ENCODE measurements around the gene MCTP1. TPM values are rescaled to one million over a fixed set of nuclear protein-coding genes. Genes with fewer than 3 reads are reported as not detected.

MCTP1 gene
- total RNA-seq, 4 donors from 2014 or later, result 3.5 to 19.8 (median 5.8) TPM

DNA sequence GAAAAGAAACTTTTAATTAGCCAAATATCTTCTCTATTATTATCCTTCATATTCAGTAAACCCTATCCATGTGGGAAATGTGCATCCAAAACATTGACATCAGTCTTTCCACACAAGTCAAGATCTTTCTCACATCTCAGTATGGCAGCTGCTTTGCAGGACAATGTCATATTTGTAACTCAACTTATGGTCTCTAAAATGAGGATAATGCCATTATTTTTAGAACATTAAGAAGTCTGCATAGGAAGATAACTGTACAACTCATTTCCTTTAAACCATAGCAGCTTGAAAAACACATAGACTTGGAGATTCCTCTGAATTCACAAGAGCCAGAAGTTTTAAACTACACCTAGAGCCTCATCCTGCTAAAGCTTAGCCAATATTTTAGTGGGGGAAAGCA lies 43.7 kb downstream of the MCTP1 start:
- Histone ChIP-seq H3K4me1 (no peaks in the 10 kb centered on the region), H3K27me3 (no peaks in the 10 kb centered on the region), H3K36me3 (no peaks in the 10 kb centered on the region), H3K9me3 (no peaks in the 10 kb centered on the region), H3K27ac (no peak overlapping the region), H3K4me3 (no peak overlapping the region)
- no peak for TF ChIP-seq POLR2A (IDR thresholded peaks at IDR 0.05)
- TF ChIP-seq, protein P1, sequence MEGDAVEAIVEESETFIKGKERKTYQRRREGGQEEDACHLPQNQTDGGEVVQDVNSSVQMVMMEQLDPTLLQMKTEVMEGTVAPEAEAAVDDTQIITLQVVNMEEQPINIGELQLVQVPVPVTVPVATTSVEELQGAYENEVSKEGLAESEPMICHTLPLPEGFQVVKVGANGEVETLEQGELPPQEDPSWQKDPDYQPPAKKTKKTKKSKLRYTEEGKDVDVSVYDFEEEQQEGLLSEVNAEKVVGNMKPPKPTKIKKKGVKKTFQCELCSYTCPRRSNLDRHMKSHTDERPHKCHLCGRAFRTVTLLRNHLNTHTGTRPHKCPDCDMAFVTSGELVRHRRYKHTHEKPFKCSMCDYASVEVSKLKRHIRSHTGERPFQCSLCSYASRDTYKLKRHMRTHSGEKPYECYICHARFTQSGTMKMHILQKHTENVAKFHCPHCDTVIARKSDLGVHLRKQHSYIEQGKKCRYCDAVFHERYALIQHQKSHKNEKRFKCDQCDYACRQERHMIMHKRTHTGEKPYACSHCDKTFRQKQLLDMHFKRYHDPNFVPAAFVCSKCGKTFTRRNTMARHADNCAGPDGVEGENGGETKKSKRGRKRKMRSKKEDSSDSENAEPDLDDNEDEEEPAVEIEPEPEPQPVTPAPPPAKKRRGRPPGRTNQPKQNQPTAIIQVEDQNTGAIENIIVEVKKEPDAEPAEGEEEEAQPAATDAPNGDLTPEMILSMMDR (IDR thresholded peaks at IDR 0.05), result no peak
- intact Hi-C loops (cut with DNase I), result no loop called here
- no peak for DNase-seq

DNA sequence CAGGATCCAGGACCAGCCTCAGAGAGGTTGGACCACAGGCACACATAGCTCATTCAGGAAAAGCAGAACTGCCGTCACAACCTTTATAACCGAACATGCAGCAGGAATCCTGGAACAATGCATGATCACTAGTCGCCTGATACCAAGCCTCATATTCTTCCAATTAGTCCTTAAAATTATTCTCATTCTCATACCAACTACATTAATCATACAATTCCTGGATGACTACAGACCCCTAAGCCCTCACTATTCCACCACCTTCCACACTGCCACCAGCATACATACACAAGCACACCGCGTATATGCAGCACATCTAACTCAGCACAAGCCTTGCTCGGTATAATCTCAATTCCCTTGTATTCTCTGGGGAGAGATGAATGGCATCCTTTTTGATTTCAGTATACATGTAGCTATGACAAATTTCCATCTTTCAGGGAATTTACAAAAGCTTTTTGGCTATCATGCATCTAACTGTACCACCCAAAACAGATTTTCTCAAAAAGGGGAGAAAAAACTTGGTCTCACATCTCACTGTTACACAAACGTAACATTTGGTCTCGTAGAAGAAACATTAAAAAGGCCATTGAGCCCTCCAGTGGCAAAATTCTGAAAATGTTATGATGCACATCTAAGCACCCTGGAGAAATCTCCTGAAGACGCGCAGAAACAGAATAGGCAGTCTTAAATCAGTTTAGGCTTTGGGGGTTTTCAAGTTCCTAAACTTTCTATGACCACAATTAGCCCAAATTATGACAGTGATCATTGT lies 46.2 kb downstream of the MCTP1 start:
- intact Hi-C loops (cut with DNase I), result no loop called here
- DNase-seq, result no peak
- Histone ChIP-seq H3K27me3 (no peaks in the 10 kb centered on the region), H3K4me3 (no peak overlapping the region), H3K9me3 (no peaks in the 10 kb centered on the region), H3K36me3 (no peaks in the 10 kb centered on the region), H3K27ac (no peak overlapping the region), H3K4me1 (no peaks in the 10 kb centered on the region)
- TF ChIP-seq, protein P1 (IDR thresholded peaks at IDR 0.05), result peak in 2 of 6 experiments; percentile 7 to 16
- TF ChIP-seq POLR2A (IDR thresholded peaks at IDR 0.05), result no peak
- WGBS, 2 donors, result 61 to 69% methylated on average over 10 of the region's 10 CpGs

- H3K4me1 ChIP-seq, result no peaks in the 10 kb centered on the region
- no peaks in the 10 kb centered on the region for H3K36me3 ChIP-seq
- no peak for DNase-seq
- WGBS, 2 donors, result 68 to 71% methylated on average over 5 of the region's 5 CpGs
- no peak overlapping the region for H3K4me3 ChIP-seq
- no peaks in the 10 kb centered on the region for H3K27me3 ChIP-seq
- intact Hi-C loops (cut with DNase I), result no loop called here
- no peak for TF ChIP-seq POLR2A (IDR thresholded peaks at IDR 0.05)
- TF ChIP-seq, protein P1 (IDR thresholded peaks at IDR 0.05), result no peak
- H3K9me3 ChIP-seq, result no peaks in the 10 kb centered on the region
- no peak overlapping the region for H3K27ac ChIP-seq
These were observed 47.6 kb downstream of the MCTP1 start for GRCh38 chr5:95237324-95237723.

DNA sequence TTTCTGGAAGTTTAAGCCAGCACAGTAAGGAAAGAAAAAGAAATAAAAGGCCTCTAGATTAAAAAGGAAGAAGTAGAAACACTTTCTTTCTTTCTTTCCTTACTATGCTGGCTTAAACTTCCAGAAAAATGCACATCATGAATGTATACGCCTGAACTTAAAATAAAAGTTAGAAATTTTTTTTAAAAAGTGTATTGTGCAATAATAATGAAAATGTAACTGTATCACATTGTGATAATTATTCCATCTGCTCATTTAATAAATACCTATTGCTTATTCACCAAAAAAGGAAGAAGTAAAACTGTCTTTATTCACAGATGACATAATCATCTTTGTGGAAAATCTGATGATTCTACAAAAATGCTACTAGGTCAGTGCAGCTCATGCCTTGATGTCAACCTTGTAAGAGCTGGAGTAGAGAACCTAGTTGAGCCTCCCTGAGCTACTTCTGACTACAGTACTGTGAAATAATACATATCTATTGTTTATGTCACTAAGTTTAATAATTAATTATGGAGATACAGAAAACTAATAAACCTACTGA lies 49.4 kb downstream of the MCTP1 start:
- H3K36me3 ChIP-seq, result no peaks in the 10 kb centered on the region
- H3K27me3 ChIP-seq, result no peaks in the 10 kb centered on the region
- intact Hi-C loops (cut with DNase I), result no loop called here
- no peak overlapping the region for H3K4me3 ChIP-seq
- TF ChIP-seq, protein P1 (IDR thresholded peaks at IDR 0.05), result no peak
- H3K9me3 ChIP-seq, result no peaks in the 10 kb centered on the region
- DNase-seq, result no peak
- no peak overlapping the region for H3K27ac ChIP-seq
- no peaks in the 10 kb centered on the region for H3K4me1 ChIP-seq
- 84 to 86% methylated on average over 1 of the region's 1 CpG for WGBS, 2 donors

DNA sequence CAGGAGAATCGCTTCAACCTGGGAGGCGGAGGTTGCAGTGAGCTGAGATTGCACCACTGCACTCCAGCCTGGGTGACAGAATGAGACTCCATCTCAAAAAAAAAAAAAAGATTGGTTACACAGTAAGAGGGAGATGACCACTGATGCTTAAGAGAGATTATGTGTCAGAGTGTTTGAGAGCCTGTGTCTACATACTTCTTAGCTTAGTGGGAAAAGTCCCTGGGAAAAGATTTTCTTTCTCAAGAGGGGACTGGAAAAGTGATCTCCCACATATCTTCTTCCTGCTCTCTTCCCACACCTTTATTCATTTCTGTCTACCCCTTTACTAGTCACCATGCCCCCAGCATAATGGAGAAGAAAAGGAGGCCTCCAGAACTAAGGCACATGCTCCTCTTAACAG lies 55.2 kb downstream of the MCTP1 start:
- H3K27me3 ChIP-seq, result no peaks in the 10 kb centered on the region
- no peaks in the 10 kb centered on the region for H3K4me1 ChIP-seq
- H3K4me3 ChIP-seq, result no peak overlapping the region
- DNase-seq, result no peak
- H3K9me3 ChIP-seq, result no peaks in the 10 kb centered on the region
- TF ChIP-seq POLR2A (IDR thresholded peaks at IDR 0.05), result no peak
- TF ChIP-seq, protein P1 (IDR thresholded peaks at IDR 0.05), result no peak
- H3K36me3 ChIP-seq, result no peaks in the 10 kb centered on the region
- intact Hi-C loops (cut with DNase I), result no loop called here
- no peak overlapping the region for H3K27ac ChIP-seq
- 83 to 93% methylated on average over 1 to 2 of the region's 2 CpGs for whole genome bisulfite sequencing, 2 donors
